CD4-positive, alpha-beta T cell treated with Interleukin-10 for 1 hour (primary cell): Measurements from ENCODE around the gene TLL2.
A peak's percentile ranks its signal among the peaks of the same experiment; 100 is the strongest.

Source experiments
- DNase-seq: peaks from one replicate; pipeline ENCODE4 v3.0.0-alpha.2; 2020

TLL2 gene

DNA sequence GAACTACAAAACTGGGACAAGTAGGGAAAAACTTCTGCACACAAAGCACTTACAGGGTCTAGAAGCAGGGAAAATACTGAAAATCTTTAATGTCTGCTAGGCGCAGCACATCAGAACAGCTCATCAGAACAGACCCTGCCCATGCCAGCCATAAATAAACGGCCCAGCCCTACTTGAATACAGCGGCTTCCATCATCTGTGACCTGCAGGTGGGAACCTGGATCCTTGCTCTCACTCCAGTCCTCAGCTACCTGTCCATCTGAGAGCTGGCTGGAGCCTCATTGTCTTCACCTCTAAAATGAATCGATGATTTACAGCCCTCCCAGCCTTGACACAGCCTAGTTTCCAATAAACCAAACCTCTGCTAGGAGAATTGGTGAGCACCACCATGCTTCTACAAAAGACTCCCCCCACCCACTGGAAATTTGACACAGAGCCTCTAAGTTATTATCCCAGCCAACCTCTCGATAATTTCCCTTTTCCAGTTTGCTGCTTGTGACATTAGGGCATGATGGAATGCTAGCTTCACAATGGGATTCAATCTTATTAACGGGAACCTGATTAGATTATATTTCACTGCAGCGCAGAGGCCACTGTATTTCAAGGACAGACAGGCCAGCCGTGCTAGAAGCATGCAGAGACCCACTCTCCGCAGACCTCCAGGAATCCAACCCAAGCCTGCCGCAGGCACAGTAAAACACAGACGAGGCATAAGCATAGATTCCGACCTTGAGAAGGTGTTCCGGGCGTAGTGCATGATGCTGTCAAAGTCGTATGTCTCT lies 93.3 kb downstream of the TLL2 start:
- DNase-seq: no peak

DNA sequence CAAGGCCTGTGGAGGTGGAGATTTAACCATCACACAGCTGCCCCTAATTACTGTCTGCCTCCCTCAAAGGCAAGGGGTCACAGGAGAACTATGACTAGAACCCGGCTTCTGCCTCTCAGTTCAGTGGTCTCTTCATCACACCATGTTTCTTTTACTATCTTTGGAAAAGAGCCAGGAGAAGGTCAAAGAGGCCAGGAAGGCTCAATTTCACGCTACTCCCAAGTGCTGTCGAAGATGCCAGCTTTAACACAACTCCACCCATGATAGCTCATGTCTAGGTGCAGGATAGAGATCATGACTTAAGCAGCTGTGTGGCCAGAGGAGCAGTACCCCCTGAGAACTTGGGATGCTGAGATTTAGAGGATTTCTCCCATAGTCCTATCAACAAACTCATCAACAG lies 94.4 kb downstream of the TLL2 start:
- DNase-seq: no peak

- DNase-seq: no peak
Observed at GRCh38 chr10:96418582-96418981, 95.1 kb downstream of the TLL2 start.

- no peak for DNase-seq
Observed at GRCh38 chr10:96417441-96417840, 96.3 kb downstream of the TLL2 start.

DNA sequence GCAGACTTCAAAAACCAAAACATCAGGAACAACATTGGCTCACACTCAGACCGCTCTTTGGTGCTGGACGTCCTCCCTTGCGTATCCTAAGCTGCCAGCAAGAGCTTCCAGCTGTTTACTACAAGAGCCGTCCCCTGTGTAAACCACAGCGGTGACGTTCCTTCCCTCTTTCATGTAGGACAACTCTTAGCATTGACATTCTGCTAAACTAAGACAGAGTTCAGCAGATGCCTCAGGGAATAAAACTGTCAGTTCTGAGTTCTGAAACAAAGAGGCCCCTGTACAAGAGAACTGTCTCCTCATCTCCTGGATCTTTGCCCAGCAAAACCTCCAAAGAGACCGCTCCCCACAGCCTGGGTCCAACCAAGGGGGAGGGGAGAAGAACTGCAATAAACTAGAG lies 97.1 kb downstream of the TLL2 start:
- DNase-seq: no peak

DNA sequence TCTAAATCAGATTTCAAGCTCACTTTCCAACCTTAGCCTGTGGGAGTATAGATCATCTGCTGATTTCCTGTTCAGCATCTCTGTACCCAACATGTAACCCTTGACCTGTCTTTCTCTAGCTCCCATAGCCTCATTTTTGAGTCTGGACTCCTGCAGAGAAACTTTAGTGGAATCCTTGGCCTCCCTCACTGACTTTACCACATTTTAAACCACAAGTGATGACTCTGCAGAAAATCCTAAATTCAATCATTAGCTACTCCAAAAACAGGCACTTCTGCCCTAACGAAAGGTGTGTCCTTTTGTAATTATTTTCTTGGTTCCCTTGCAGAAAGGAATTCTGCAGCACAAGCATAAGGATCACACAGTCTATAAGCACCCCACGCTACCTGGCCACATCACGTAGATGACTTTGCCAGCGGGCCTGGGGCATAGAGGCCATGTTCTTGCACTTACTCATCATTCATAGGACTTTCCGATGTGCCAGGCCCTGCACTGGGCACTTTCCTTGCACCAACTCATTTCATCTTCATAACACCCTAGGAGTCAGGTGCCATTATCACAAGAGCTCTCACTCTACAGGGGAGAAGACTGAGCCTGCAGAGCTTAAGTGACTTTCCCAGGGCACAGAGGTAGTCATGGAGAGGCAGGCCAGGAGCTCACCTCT lies 97.7 kb downstream of the TLL2 start:
- no peak for DNase-seq

DNA sequence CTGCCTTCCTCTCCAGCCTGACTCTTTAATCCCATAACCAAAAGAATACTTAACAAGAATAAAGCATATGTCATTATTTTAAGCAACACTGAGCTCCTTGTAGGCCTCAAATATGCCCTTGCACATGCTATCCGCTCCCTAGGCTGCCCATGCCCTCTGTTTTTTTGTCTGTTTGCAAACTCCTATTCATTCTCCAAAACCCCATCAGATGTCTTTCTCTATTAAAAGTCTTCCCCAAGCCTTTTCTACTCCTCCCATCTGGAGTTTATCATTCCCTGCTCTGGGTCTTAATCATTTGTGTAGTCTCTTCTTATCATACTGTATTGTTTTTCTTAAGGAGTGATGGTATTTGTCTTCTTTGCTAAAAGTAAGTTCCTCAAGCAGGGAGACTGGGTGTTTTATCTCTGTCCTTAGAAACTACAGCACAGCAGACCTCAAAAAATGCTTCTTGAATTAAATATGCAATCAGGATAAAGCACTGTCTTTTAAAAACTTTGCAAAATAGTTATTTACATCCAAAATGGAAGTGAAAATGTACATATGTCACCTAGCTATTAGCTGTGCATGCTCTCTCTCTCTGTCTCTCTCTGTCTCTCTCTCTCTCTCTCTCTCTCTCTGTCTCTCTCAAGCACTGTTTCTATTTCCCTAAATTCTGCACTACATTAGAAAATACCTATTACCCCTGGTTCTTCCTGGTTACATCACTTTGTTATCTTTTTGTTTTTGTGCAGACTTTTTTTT lies 98.4 kb downstream of the TLL2 start:
- DNase-seq: no peak

DNA sequence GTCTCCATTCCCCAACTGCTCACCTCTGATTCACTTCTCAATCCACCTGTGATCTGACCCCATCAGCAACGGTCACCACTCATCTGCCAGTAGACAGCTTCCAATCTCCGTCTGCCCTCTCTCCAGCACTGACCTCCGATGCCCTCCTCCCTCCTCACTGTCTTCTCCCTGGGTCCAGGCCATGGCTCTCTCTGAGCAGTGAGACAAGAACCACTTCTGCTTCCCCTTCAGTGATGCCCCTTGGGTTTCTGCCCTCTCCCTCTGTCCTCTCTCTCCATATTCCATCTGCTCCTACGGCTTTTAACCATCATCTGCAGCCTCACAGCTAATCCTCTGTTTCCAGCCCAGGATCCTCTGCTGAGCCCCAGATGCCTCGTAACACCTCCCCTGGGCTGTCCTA lies 99.4 kb downstream of the TLL2 start:
- DNase-seq: no peak

- DNase-seq: no peak
Observed at GRCh38 chr10:96413151-96413787, 100.5 kb downstream of the TLL2 start.

DNA sequence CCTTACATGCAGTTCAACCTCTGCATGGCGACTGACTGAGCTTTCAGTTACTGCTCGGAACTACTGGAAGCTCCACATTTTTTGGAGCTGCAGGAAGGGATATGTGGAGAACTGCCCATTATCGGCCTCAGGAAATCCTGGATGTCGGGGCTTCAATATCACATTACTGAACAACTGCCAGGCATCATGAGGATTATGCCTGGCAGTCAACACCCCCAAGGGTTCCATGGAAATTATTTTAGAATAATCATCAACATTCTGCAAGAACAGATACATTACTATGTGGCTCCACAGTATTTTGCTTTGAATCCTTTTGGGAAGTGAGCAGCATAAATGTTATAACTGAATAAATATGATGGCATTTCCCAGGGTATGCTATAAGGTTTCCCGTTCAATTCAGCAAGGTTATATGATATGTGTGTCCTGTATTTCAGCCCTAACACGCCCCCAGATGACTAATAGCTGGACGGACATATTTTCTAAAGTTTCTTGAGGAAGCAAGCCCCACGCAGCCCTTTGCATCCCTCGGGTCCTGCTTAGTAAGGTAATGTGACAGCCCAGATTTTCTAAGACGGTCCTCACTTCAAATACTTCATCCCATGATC lies 101.9 kb downstream of the TLL2 start:
- no peak for DNase-seq

DNA sequence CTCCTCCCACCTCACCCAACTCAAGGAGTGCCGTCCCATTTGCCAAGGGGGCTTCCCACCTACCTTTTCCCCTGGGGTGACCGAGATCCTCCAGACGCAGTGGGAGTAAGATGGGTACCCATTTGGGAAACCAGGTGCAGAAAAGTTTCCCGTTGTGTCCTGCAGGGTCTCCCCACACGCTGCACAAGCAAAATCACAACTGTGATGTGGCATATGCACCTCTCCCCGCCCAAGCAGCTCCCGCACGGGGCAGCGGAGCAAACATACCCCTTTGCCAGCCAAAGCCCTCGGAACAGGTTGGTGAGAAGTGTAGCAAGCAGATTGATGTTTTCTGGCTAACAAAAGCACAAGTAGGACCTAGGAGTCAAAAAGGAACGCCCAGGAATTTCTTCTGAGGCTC lies 103.4 kb downstream of the TLL2 start:
- DNase-seq: no peak

DNA sequence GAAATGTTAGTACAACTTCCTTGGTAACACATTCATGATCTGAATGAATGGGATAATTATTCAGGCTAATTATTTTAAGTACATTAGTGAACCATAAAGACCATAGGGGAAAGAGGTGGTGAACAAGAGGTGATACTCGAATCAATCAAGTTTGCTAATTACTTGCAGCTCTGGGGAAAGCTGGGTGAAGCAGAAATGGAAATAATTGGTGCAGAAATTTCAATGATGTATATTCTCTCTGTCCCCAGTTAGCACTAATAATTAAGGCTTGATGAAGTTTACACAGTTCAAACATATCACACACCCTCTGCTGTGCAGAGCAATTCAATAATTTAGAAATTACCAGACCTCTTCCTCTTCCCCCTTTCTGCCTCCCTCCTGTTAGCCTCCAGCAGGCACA lies 105.5 kb downstream of the TLL2 start:
- no peak for DNase-seq

GRCh38 chr10:96407560-96408069 lies 106.1 kb downstream of the TLL2 start:
- no peak for DNase-seq

- no peak for DNase-seq
Observed at GRCh38 chr10:96406091-96406490, 107.6 kb downstream of the TLL2 start.

DNA sequence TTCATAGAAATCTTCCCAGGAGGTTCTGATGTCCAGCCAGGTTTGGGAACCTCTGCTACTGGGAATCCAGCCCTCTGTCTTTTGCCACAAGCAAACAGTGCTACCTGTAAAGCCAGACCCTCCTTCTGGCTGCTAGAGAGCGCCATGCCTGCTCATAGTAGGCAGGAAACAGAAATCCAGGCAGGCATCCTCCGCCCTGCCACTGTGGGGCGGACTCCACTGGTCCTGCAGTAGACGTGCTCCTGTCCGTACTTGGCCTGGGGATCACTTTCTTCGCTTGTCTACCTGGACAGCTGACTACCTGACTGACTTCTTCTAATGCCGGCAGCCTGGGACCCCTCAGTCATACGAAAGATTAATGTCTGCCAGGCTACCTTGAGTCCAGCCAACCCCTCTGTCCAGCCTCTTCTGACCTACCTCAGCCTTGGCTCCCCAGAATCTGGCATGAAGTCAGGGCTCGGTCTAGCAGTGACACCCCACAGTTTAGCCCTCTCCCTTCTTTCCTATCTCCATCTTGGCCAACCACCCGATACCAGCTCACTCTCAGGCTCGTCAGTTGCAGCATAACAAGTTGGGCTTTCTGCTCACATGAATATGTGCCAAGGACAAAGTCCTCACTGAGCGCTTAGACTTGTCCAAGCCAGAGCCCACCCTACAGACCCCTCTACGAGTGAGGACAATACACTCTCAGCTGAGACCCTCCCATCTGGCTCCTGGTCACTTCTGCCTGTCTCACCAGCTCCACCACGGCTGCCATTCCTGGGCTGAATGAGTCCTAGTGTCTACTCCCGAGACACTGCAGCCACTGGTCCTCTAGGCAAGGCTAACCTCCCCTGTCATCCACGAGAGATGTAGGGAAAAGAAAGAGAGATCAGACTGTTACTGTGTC lies 111.1 kb downstream of the TLL2 start:
- no peak for DNase-seq

DNA sequence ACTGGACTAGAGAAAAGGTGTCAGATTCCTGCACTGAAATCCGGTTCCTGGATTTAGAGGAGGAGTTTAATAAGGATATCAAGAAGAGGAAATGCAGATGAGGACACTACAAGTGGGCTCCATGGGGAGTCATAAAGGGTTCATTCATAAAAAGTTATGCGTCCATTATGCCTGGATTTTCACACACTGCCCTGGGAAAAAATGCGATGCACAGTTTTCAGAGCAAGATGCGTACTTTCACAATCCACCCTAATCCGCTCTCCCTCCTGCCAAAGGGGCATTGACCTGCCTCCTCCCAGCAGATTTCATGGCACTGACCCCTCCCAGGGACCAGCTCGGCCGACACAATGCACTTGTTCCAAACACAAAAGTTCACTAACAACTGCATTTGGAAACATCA lies 112.7 kb downstream of the TLL2 start:
- DNase-seq: no peak

- no peak for DNase-seq
Observed at GRCh38 chr10:96400465-96400864, 113.3 kb downstream of the TLL2 start.

DNA sequence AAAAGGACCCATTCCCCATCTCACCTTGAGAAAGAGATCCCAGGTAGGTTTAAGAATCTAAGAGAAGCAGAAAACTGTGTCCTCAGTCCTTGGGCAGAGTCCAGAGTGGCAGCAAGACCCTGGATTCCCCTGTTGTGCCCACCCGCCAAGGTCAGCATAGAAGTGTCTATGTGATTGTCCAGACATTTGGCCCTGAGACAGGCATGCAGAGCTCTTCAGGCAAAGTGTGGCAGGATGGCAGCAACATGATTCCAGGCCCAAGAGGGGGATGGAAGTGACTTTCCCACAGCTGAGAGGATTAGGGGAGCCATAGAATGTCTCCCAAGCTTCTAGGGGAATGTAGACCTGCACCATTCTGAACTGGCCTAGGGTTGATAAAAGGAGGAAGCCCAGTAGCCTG lies 115.8 kb downstream of the TLL2 start:
- DNase-seq: no peak

- peak; percentile 55 for DNase-seq
Observed at GRCh38 chr10:96395931-96396877, 117.5 kb downstream of the TLL2 start.

DNA sequence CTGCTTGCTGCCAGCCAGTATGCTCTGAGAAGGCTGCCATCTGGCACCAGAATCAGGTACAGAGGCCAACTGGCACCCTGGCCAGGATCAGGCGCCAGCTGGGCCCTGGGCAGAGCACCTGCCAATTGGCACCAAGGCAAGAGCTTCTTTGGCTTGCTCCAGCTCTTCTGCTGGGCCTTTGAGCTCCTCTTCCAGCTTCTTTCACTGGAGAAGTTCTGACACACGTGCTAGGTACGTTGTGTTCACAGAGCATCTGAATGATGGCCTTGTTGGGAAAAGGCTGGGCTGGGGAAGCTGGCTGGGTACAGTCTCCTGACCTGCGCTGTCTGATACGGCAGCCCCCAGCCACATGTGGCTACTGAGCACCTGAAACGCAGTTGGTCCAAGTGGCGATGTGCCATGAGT lies 123.3 kb downstream of the TLL2 start:
- DNase-seq: no peak

GRCh38 chr10:96389785-96390184 lies 123.9 kb downstream of the TLL2 start:
- DNase-seq: no peak
